K562 (cell line): ENCODE measurements around the gene NENF. TPM values are rescaled to one million over a fixed set of nuclear protein-coding genes. Genes with fewer than 3 reads are reported as not detected.
A peak's percentile ranks its signal among the peaks of the same experiment; 100 is the strongest.

Experiments
- ATF2 ChIP-seq: sonication (generic); formaldehyde crosslinking; IDR thresholded peaks from 2 replicates; pipeline ENCODE4 v1.8.1; 2022; ENCODE audit warnings: missing genetic modification reagents
- BMI1 ChIP-seq: fragments of 150-350 bp; IDR thresholded peaks from 2 replicates; pipeline ENCODE4 v1.6.1; 2014; ENCODE audit warnings: low read length
- CEBPG ChIP-seq, 3 experiments: fragments of 200-800 bp in 1 of 3; sonication (Bioruptor generic) in 1 of 3; sonication (generic) in 1 of 3; formaldehyde crosslinking in 1 of 3; IDR thresholded peaks in 2 of 3; conservative IDR thresholded peaks in 1 of 3; 2 replicates each; pipeline versions ENCODE4 v1.6.1 to v1.8.0; 2016 to 2022; ENCODE audit warnings: missing compliant biosample characterization in 2 of 3, missing genetic modification characterization in 2 of 3, mild to moderate bottlenecking in 1 of 3, missing genetic modification reagents in 1 of 3
- CREM ChIP-seq: IDR thresholded peaks from 2 replicates; pipeline ENCODE4 v1.6.1; 2014; ENCODE audit warnings: antibody characterized with exemption, low read depth
- CXXC5 ChIP-seq: fragments of 250-450 bp; sonication (Bioruptor Pico); IDR thresholded peaks from 2 replicates; pipeline ENCODE4 v1.8.0; 2022; ENCODE audit warnings: inconsistent platforms, mild to moderate bottlenecking, moderate library complexity
- DLX4 ChIP-seq: fragments of 250-450 bp; sonication (Bioruptor Pico); IDR thresholded peaks from 2 replicates; pipeline ENCODE4 v1.6.1; 2021; ENCODE audit warnings: mild to moderate bottlenecking
- DPF2 ChIP-seq: fragments of 450-650 bp; IDR thresholded peaks from 2 replicates; pipeline ENCODE4 v1.6.1; 2016
- ESRRA ChIP-seq: fragments of 450-650 bp; IDR thresholded peaks from 2 replicates; pipeline ENCODE4 v1.6.1; 2014; ENCODE audit warnings: low read depth, mild to moderate bottlenecking, moderate library complexity, borderline replicate concordance
- FOS ChIP-seq: IDR thresholded peaks from 3 replicates; pipeline ENCODE4 v1.6.1; 2011; ENCODE audit not compliant: insufficient read length; ENCODE audit errors: extremely low read depth
- HDAC3 ChIP-seq: fragments of 450-650 bp; IDR thresholded peaks from 2 replicates; pipeline ENCODE4 v1.6.1; 2018; ENCODE audit warnings: borderline replicate concordance, mild to moderate bottlenecking, moderate library complexity; ENCODE audit not compliant: partially characterized antibody
- HDAC8 ChIP-seq: fragments of 450-650 bp; IDR thresholded peaks from 2 replicates; pipeline ENCODE4 v1.6.1; 2016; ENCODE audit warnings: mild to moderate bottlenecking, missing genetic modification characterization, moderate library complexity, missing compliant biosample characterization
- MLLT1 ChIP-seq, 2 experiments: fragments of 450-650 bp; IDR thresholded peaks; 2 replicates each; pipeline ENCODE4 v1.6.1; 2016
- NBN ChIP-seq: fragments of 450-650 bp; IDR thresholded peaks from 2 replicates; pipeline ENCODE4 v1.6.1; 2016; ENCODE audit warnings: low read depth, mild to moderate bottlenecking
- NCOA1 ChIP-seq: fragments of 450-650 bp; IDR thresholded peaks from 2 replicates; pipeline ENCODE4 v1.6.1; 2016; ENCODE audit warnings: low read depth
- PHF8 ChIP-seq: fragments of 200-600 bp; sonication (generic); IDR thresholded peaks from 2 replicates; pipeline ENCODE4 v1.6.1; 2012; ENCODE audit warnings: mixed run types, mild to moderate bottlenecking, inconsistent platforms, low read length, moderate library complexity, borderline replicate concordance
- POLR2H ChIP-seq: IDR thresholded peaks from 2 replicates; pipeline ENCODE4 v1.6.1; 2016; ENCODE audit warnings: missing genetic modification characterization, low read depth, mild to moderate bottlenecking, control low read depth, missing compliant biosample characterization, moderate library complexity
- RAD21 ChIP-seq, 2 experiments: fragments of 250-450 bp in 1 of 2; fragments of 450-650 bp in 1 of 2; sonication (Bioruptor Pico) in 1 of 2; formaldehyde crosslinking in 1 of 2; IDR thresholded peaks in 1 of 2; conservative IDR thresholded peaks in 1 of 2; 2 replicates each; pipeline versions ENCODE4 v1.4.0 to v1.8.0; 2020 to 2022; ENCODE audit warnings: mild to moderate bottlenecking in 2 of 2, moderate library complexity in 1 of 2
- TAF1 ChIP-seq: IDR thresholded peaks from 2 replicates; pipeline ENCODE4 v1.6.1; 2011; ENCODE audit warnings: mild to moderate bottlenecking, low read length, moderate library complexity; ENCODE audit not compliant: insufficient read depth, control insufficient read depth, severe bottlenecking; ENCODE audit errors: extremely low read depth
- XRCC4 ChIP-seq: IDR thresholded peaks from one replicate; pipeline ENCODE4 v1.6.1; 2011; ENCODE audit not compliant: insufficient read depth, insufficient read length; ENCODE audit errors: extremely low read depth
- YBX1 ChIP-seq: fragments of 450-650 bp; IDR thresholded peaks from 2 replicates; pipeline ENCODE4 v1.7.1; 2016; ENCODE audit warnings: mild to moderate bottlenecking
- ZBTB43 ChIP-seq: sonication (generic); formaldehyde crosslinking; IDR thresholded peaks from 2 replicates; pipeline ENCODE4 v1.8.0; 2023; ENCODE audit warnings: mild to moderate bottlenecking, missing genetic modification reagents
- ZNF133 ChIP-seq: fragments of 250-450 bp; sonication (Bioruptor Pico); IDR thresholded peaks from 2 replicates; pipeline ENCODE4 v1.4.0; 2020; ENCODE audit warnings: mild to moderate bottlenecking
- ZNF316 ChIP-seq: fragments of 450-650 bp; IDR thresholded peaks from 2 replicates; pipeline ENCODE4 v1.6.1; 2016
- polyA plus RNA-seq, 8 experiments: library from polyadenylated mRNA; depleted of rRNA in 4 of 8; stranded (reverse) in 5 of 8; unstranded in 3 of 8; fragments of >200 nt; fragmentation: Nextera tagmentation in 2 of 8; fragmentation: Illumina TruSeq in 1 of 8; extraction: Ambion mirVana in 2 of 8; extraction: Trizol in 1 of 8; gene quantifications; 2 replicates each; pipeline versions ENCODE4 v1.2.1 to v1.2.3, GENCODE V29; 2011 to 2014; ENCODE audit warnings: inconsistent platforms in 1 of 8, missing spikeins in 1 of 8
- total RNA-seq, 7 experiments: library from RNA; depleted of rRNA in 6 of 7; stranded (reverse); fragments of >200 nt in 6 of 7; fragmentation: Illumina TruSeq in 2 of 7; extraction: Trizol in 2 of 7; gene quantifications; 2 replicates each; pipeline versions ENCODE4 v1.2.1 to v1.2.3, GENCODE V29; 2011 to 2021; ENCODE audit warnings: low replicate concordance in 1 of 7

The NENF gene
- total and polyA plus RNA-seq, 9 of the 15 experiments (the other 6 are each of a cell fraction or from before 2014, with no cell fraction given) = 6.1 to 100 (median 72.8) TPM

- TF ChIP-seq ATF2 = no peak
- 0 out of 2 replicates have a peak, but pooled peaks have one; percentile 44 for TF ChIP-seq HDAC8
- peak; percentile 75 for TF ChIP-seq CREM
- TF ChIP-seq ZNF316 = no peak
- TF ChIP-seq YBX1 = no peak
- no peak for TF ChIP-seq BMI1
- TF ChIP-seq TAF1 = no peak
- peak; percentile 36; the same call in 1 of the 2 replicates for TF ChIP-seq DPF2
- TF ChIP-seq NCOA1 = peak; percentile 79; the same call in 1 of the 2 replicates
- no peak for TF ChIP-seq PHF8
- TF ChIP-seq CXXC5 = peak; percentile 65
- no peak for TF ChIP-seq DLX4 (CRISPR knock-in tag)
- TF ChIP-seq RAD21 (CRISPR knock-in tag; conservative IDR thresholded peaks at IDR 0.05 in 1 of 2, IDR thresholded peaks at IDR 0.05 in 1 of 2) = peak in 1 of 2 experiments; percentile 15; a peak in 1 of 4 replicates
- TF ChIP-seq POLR2H (tag) = peak; percentile 67; the same call in 1 of the 2 replicates
- no peak for TF ChIP-seq MLLT1 (IDR thresholded peaks at IDR 0.05)
- TF ChIP-seq HDAC3 = peak; percentile 80
- TF ChIP-seq ZBTB43 (CRISPR knock-in tag) = no peak
- peak; percentile 40; the same call in 1 of the 2 replicates for TF ChIP-seq ESRRA
- TF ChIP-seq XRCC4 = no peak
- TF ChIP-seq NBN = peak; percentile 65; the same call in 1 of the 2 replicates
- no peak for TF ChIP-seq FOS
- TF ChIP-seq ZNF133 (CRISPR knock-in tag) = no peak
- TF ChIP-seq CEBPG (CRISPR knock-in tag; IDR thresholded peaks at IDR 0.05) = peak; percentile 97
- TF ChIP-seq CEBPG (tag; conservative IDR thresholded peaks at IDR 0.05 in 1 of 2, IDR thresholded peaks at IDR 0.05 in 1 of 2) = peak; percentile 99 to 100
Measured at GRCh38 chr1:212488436-212489283, 55.9 kb downstream of the NENF start (continued).
